Ammon's horn (tissue), 1 donor: ENCODE results near the gene MARF1.
"Not testable (repeated sequence)": the region's sequence is repeated elsewhere in the genome, so short reads cannot be mapped to it uniquely, and the experiment has no call there.

Experiments used
- DNase-seq: peaks from one replicate; pipeline ENCODE4 v3.0.0-alpha.2; 2016; ENCODE audit warnings: low spot score

MARF1 gene, protein sequence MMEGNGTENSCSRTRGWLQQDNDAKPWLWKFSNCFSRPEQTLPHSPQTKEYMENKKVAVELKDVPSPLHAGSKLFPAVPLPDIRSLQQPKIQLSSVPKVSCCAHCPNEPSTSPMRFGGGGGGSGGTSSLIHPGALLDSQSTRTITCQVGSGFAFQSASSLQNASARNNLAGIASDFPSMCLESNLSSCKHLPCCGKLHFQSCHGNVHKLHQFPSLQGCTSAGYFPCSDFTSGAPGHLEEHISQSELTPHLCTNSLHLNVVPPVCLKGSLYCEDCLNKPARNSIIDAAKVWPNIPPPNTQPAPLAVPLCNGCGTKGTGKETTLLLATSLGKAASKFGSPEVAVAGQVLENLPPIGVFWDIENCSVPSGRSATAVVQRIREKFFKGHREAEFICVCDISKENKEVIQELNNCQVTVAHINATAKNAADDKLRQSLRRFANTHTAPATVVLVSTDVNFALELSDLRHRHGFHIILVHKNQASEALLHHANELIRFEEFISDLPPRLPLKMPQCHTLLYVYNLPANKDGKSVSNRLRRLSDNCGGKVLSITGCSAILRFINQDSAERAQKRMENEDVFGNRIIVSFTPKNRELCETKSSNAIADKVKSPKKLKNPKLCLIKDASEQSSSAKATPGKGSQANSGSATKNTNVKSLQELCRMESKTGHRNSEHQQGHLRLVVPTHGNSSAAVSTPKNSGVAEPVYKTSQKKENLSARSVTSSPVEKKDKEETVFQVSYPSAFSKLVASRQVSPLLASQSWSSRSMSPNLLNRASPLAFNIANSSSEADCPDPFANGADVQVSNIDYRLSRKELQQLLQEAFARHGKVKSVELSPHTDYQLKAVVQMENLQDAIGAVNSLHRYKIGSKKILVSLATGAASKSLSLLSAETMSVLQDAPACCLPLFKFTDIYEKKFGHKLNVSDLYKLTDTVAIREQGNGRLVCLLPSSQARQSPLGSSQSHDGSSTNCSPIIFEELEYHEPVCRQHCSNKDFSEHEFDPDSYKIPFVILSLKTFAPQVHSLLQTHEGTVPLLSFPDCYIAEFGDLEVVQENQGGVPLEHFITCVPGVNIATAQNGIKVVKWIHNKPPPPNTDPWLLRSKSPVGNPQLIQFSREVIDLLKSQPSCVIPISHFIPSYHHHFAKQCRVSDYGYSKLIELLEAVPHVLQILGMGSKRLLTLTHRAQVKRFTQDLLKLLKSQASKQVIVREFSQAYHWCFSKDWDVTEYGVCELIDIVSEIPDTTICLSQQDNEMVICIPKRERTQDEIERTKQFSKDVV (N-terminal part only)

DNA sequence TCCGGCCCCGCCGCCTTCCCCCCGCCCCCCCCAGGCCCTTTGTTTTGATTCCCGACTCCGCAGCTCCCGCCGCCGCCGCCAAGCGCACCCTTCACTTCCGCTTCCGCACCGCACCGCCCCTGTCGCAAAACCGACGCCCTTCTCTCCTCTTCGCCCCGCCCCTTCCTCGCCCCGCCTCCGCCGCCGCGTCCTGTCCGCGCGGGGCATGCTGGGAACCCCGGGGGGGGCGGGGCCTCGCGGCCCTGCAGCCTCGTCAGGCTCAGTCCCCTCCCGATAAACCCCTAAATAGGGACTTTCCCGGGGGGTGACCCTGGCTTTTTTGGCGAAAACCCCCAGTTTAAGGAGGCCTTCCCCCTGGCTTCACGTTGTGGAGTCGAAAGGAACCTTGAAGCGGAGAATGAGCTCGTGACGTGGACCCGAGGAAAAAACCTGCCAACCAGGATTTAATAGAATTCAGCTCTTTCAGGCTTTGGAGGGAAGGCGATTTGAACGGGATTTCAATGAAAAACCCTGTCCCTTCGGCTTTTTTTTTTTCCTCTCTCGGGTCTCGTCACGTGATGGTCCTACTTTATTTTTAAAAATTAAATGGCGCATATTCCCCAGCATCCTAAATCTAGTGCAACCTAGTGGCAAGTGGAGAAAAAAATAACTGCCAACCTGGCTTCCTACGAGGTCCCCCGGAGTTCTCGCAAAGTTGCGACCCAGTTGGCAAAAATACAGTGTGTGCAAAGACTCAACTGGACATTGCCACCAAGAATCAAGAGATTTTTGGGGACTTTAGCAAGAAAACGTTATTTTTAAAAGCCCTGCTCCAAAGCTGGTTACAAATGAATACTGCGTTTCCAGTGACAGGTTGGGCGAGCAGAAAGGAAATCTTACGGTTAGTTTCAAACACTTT is at the start of gene MARF1:
Gene MARF1 (minus strand): TSS at position 107 of the 898 bp plus-strand sequence. CDS start 3,921 bp downstream, outside the sequence.
- DNase-seq = peak; percentile 97

DNA sequence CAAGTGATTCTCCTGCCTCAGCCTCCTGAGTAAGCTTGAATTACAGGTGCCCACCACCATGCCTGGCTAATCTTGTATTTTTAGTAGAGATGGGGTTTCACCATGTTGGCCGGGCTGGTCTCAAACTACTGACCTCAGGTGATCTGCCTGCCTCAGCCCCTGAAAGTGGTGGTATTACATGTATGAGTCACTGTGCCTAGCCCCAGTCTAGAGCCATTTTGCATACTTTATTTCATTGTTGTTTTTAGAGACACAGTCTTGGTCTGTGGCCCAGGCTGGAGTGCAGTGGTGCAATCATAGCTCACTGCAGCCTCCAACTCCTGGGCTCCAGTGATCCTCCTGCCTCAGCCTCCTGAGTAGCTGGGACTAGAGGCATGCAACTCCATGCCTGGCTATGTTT is 49.6 kb upstream of the MARF1 start:
- not testable (repeated sequence) for DNase-seq

GRCh38 chr16:15691046-15691445 is 48.1 kb upstream of the MARF1 start:
- no peak for DNase-seq

DNA sequence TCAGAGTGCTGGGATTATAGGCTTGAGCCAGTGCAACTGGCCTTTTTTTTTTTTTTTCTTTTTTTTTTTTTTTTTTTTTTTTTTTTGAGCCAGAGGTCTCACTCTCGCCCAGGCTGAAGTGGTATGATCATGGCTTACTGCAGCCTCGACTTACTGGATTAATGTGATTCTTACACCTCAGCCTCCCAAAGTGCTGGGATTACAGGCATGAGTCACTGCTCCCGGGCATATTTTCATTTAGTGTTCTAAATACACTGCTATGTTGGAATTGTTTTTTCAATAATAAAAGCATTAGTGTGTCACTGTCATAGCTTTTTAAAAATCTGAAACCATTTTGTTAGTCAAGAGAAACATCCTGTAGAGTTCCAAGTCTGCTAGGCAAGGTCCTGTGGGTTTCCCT is 47.3 kb upstream of the MARF1 start:
- no peak for DNase-seq

GRCh38 chr16:15689290-15689689 is 46.3 kb upstream of the MARF1 start:
- DNase-seq = no peak

GRCh38 chr16:15686287-15686686 is 43.3 kb upstream of the MARF1 start:
- no peak for DNase-seq

DNA sequence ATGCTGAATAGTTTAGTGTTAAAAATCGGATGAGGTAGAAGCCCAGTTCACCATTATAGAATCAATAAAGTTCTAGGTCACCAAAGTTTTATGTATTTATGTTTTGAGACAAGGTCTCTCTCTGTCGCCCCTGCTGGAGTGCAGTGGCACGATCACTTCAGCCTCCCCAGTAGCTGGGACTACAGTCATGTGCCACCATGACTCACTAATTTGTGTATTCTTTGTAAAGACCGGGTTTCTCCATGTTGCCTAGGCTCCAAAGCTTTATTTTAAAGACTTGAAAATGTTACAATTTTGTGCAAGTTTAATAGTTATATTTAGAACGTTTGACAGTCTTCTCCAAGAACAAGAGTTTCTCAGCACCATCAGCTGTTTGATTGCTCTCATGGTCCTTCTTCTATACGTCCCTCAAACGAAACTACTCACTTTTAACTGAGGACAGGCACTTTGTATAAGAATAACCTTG is 39.2 kb upstream of the MARF1 start:
- DNase-seq = peak; percentile 68

GRCh38 chr16:15677447-15677846 is 34.5 kb upstream of the MARF1 start:
- no peak for DNase-seq

- DNase-seq = peak; percentile 27
These were observed 33.6 kb upstream of the MARF1 start for GRCh38 chr16:15676506-15676905.

DNA sequence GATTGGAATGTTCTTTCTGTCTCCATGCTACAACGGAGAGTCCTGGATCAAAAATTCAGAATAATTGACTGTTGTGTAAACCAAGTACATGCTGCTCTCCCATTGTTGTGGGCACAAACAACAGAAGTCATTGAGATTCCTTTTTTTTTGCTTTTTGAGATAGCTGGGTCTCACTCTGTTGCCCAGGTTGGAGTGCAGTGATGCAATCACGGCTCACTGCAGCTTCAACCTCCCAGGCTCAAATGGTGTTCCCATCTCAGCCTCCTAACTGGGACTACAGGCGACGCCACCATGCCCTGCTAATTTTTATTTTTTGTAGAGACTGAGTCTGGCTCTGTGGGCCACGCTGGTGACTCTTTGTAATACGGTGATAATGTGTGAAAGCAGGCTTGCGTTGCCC is 31.6 kb upstream of the MARF1 start:
- DNase-seq = peak; percentile 40

GRCh38 chr16:15672514-15673167 is 29.7 kb upstream of the MARF1 start:
- DNase-seq = peak; percentile 95

GRCh38 chr16:15672127-15672513 is 29.2 kb upstream of the MARF1 start:
- not testable (repeated sequence) for DNase-seq

DNA sequence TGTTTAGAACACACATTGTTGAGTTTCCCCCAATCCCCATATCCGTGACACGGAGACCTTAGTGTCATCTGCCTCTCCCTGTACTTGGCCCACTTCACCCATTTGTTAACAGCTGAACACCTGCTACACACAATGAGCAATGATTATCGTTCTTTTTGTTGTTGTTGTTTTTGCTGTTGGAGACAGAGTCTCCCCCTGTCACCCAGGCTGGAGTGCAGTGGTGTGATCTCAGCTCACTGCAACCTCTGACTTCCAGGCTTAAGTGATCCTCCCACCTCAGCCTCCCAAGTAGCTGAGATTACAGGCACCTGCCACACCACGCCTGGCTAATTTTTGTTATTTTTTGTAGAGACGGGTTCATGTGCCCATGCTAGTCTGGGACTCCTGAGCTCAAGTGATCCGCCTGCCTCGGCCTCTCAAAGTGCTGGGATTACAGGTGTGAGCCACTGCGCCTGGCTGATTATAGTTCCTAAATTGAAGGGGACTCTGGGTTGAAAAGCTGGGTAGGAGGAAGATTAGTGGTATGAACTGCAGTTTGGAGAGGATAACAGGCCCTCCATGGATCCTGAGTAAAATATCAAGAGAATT is 28.7 kb upstream of the MARF1 start:
- no peak for DNase-seq

DNA sequence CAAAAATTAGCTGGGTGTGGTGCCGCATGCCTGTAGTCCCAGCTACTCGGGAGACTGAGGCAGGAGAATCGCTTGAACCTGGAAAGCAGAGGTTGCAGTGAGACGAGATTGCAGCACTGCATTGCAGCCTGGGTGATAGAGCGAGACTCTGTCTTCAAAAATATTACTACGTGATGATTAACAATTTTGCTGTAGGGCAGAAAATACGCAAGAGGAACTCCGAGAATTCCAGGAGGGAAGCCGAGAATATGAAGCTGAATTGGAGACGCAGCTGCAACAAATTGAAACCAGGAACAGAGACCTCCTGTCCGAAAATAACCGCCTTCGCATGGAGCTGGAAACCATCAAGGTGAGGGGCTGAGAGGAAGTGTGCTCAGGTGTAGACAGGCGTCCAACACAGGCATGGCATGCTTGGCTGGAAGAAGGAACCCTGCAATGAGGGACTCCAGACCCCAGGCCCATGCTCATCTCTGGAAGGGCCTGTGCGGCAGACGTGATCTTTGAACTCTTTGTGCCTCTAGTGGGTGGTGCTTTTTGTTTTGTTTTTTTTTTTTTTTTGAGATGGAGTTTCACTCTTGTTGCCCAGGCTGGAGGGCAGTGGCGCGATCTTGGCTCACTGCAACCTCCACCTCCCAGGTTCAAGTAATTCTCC is 24.3 kb upstream of the MARF1 start:
- no peak for DNase-seq

DNA sequence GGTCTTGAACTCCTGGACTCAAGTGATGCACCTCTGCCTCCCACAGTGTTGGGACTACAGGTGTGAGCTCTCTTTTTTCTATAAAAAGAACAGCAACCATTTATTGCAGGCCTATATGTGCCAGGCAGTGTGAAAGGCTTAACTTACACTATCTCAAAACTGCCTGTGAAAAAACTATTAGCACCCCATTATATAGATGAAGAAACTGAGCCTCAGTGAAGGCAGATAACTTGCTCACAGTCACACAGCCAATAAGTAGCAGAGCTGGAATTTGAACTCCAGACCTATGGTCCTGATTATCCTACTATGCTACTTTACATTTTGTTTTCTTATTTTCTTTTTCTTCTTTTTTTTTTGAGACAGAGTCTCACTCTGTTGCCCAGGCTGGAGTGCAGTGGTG is 22.2 kb upstream of the MARF1 start:
- no peak for DNase-seq

GRCh38 chr16:15660203-15660601 is 17.2 kb upstream of the MARF1 start:
- no peak for DNase-seq

DNA sequence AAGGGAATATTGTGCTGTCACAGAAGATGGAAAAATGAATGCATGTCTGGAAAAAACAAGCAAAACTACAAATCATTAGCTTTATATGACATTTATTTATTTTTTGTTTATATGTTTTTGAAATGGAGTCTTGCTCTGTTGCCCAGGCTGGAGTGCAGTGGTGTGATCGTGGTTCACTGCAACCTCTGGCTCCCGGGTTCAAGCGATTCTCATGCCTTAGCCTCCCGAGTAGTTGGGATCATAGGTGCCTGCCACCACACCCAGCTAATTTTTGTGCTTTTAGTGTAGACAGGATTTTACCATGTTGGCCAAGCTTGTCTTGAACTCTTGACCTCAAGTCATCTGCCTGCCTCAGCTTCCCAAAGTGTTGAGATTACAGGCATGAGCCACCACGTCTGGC is 15.6 kb upstream of the MARF1 start:
- DNase-seq = no peak

- no peak for DNase-seq
These were observed 15.2 kb upstream of the MARF1 start for GRCh38 chr16:15658149-15658548.

DNA sequence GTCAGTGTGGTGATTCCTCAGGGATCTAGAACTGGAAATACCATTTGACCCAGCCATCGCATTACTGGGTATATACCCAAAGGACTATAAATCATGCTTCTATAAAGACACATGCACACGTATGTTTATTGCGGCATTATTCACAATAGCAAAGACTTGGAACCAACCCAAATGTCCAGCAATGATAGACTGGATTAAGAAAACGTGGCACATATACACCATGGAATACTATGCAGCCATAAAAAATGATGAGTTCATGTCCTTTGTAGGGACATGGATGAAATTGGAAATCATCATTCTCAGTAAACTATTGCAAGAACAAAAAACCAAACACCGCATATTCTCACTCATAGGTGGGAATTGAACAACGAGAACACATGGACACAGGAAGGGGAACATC is 12.6 kb upstream of the MARF1 start:
- not testable (repeated sequence) for DNase-seq

GRCh38 chr16:15654591-15654990 is 11.6 kb upstream of the MARF1 start:
- no peak for DNase-seq
